ENCODE data around the gene ZBTB37.

DNA sequence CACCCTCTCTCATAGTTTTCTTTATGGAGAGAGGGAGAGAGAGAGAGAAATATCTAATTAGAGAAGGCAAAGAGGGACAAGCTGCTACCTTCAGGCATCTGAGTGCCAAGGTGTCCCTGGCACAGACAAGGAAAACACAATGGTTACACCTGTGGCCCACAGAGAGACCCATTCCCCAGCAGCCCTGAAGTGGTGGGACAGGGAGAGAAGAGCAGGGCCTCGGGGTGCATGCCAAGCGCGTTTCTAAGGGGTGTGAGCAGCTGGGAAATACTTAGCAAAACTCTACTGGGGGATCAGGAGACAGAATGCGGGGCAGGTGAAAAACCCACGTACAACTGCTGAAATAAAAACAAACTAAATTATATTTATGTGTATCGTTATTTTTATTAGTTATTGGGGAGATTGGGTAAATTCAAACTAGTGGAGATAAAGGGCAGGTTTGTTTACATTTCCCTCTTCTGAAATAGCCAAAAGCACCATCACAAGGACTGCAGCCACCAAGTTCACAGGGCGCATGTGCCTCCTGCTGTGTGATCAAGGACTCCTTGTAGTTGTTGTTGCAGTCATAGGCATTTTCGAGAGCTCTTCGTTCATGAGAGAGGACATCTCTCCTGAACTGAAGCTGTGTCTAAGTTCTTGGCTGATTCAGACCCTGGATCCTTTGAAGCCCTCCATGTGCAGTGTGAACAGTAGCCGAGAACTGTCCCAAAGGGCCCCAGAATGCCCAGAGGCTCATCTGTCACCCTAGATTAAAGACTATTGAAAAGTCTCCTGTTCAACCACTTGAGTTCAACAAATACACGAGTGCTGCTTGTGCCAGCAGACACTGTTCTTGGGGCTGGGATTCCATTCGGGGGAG is 49.7 kb downstream of the ZBTB37 start:
- TF ChIP-seq CTCF (IDR thresholded peaks at IDR 0.05; ENCODE audit: low read length), result no peak
- TF ChIP-seq EZH2 (IDR thresholded peaks at IDR 0.05; ENCODE audit: borderline replicate concordance, low read length), result no peak

Measured in OCI-LY1 (cell line).